NCI-H2196 (cell line): Measurements from ENCODE around the gene CACNA1C.

Experiments used
- DNase-seq: peaks from one replicate; lab custom pipeline; 2025; ENCODE audit not compliant: unreplicated experiment; lab: John Stamatoyannopoulos, UW

The CACNA1C gene

DNA sequence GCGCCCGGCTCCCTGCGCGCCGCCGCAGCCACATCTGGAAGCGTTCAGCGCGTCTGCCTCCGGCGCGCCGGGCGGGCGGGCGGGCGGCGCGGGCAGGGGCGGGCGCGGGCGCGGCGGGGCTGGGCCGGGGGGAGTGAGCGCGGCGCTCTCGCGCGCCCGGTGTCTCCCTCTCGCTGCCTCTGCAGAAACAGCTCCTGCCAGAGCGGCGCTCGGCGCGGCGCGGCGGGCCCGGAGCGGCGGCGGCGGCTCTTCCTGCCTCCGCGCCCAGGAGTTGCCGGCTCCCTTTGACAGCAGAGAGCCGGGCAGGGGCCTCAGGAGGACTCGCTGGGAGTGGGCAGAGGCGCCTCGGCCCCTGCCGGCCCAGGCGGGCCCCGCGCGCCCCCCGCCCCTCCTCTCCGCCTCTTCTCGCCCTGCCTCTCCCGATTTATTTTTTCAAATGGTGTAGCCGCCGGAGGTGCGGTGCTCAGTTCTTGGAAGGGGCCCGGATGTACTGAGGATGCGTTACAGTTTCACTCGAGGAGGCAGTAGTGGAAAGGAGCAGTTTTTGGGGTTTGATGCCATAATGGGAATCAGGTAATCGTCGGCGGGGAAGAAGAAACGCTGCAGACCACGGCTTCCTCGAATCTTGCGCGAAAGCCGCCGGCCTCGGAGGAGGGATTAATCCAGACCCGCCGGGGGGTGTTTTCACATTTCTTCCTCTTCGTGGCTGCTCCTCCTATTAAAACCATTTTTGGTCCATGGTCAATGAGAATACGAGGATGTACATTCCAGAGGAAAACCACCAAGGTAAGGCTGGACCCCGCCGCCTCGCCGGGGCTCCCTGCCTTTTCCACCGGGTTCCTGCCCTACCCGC is at the start of gene CACNA1C:
CACNA1C (plus strand) TSS at position 162 of the 853 bp plus-strand sequence; CDS start at position 738, 576 bp downstream.
- peak; percentile 13 for DNase-seq

DNA sequence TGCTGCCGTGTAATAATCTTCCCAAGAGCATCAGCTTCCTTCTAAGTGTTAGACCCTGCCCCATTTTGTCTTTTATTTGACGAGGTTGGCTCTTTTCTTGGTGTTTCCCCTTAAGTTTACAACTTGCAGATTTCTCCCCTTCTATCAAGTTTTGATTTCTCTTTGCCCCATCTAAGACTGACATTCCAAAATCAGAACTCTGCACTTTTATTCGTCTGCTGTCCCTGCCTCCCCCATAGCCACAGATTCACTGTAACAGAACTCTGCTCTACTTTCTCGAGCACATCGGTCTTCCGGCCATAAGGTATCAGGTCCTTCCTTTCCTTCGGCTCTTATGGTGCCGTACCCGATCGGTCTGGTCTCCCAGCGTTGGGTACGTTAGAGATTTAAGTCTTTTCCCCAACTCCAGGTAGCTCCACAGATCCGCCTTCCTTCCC is 49.1 kb upstream of the CACNA1C start:
- no peak for DNase-seq

DNA sequence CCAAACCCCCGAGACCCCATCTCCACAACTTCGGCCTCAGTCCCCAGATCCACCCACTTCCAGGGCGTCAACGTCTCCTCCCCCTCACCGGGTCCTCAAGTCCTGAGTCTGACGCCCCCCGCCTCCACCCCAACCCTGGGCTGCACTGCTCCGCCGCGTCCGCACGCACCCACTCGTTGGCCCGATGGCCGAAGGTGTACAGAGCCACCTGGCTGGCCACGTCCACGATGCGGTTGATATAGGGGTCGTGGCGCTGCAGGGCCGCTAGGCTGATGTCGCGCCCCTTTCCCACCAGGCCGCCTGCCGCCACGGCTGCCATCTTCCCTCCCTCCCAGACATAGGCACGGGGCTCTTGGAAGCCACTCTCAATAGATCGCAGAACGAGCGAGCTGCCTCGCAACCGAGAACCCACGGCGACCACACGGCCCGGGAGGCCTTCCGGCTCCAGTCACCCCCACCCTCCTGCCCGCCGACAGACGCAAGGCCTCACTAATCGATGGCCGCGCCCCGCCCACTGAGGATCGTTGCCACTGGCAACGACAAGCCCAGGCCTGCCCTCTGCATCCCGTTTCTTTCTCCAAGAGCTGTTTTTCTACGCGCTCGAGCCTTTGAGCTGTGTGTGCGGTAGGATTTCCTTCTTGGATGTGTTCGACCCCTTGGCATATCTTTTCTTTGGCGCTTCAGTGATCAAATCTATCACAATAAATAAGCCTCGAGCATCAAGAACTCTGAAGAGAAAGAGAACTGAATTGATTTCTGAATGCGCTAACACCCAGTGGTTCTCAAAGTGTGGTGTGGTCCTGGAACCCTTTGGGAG is 48.5 kb upstream of the CACNA1C start, which contains the start of gene DCP1B:
DCP1B (minus strand) TSS at position 345 of the 817 bp plus-strand sequence; CDS start at position 319, 26 bp downstream.
- DNase-seq = peak; percentile 86

DNA sequence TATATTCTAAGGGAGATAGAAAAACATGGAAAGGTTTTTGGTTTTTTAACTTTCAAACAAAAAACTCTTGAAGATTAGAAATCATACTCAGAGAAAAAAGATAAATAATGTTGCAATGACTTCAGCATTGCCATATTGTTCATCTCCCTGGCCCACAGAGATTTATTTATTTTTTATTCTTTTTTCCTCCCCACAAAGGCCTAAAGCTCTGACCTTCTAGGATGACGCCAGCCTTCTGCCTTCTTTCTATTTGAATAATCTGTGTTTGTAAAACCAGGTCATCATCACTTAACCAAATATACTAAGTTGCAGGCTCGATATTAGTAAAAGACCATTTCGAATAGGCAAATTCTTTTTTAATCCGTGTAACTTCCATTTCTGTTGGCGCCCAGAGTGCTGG is 44.1 kb upstream of the CACNA1C start:
- DNase-seq = no peak

DNA sequence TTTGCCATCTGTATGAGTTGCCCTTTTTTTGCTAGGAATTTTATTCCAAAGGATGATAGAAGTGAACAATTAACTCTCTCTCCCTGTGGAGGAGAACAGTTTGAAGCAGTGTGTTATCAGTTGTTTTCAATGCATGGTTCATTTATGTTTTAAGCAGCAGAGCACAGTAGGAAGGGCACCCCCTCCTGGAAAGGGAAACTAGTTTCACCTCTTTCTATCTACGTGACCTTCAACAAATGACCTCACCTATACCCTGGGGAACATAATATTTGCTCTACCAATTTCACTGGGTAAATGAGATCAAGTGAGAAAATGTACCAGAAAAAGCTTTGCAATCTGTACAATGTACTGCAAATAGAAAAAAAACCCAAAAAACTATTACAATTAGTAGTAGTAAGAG is 43.2 kb upstream of the CACNA1C start:
- no peak for DNase-seq

DNA sequence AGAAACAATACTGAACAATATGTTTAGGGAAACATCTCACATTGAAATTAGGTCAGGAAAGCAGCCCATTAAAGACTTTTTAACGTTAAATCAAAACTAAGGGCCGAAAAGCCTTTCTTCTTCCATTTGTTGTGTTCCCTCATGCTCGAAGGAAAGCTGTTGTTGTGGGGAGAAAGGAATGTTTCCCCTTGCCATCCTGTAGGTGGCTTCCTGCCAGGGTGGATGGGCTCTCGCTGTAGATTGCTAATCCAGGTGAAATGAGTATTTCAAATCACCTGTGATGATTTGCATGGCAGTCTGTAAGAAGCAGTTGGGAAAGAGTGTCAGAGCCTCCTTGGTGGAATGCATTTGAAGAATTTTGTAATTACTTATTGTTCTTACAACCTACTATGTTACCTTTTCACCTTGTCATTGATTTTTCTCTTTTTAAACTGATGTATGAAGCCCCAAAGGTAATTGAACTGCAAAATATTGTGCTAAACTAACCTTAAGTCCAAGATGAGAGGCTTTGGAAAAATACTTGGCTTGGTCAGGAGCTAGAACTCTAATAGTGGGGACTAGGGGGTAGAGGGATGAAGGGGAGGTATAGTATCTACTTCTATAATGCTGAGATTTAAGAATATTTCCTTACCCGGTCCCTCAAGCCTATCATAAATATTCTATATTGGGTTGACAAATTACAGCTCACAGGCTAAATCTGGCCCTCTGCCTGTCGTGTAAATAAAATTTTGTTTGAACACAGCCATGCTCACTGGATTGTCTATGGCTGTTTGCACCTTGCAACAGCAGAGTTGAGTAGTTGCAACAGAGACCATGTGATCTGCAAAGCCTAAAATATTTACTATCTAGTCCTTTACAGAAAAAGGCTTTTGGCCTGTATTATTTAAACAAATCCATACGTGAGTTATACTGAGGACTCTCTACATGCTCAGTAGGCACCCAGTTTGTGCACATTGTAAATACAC is 40.9 kb upstream of the CACNA1C start:
- no peak for DNase-seq

DNA sequence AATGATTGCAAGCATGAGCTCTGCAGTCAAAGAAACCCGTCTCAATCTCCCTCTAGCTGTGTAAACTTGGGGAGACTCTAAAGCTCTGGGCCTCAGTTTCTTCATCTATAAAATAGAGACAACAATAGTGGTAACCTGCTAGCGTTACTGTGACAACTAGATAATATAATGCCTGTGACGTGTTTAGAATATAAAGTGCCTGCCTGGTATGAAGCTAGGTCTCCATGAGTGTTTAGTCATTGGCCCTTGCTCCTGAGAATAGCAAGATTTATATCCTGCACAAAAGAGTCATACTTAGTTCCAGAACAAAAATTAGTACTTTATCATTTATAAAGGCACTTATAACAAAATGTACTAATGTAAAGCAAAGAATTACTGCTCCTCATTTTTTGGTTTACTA is 39.7 kb upstream of the CACNA1C start:
- no peak for DNase-seq

DNA sequence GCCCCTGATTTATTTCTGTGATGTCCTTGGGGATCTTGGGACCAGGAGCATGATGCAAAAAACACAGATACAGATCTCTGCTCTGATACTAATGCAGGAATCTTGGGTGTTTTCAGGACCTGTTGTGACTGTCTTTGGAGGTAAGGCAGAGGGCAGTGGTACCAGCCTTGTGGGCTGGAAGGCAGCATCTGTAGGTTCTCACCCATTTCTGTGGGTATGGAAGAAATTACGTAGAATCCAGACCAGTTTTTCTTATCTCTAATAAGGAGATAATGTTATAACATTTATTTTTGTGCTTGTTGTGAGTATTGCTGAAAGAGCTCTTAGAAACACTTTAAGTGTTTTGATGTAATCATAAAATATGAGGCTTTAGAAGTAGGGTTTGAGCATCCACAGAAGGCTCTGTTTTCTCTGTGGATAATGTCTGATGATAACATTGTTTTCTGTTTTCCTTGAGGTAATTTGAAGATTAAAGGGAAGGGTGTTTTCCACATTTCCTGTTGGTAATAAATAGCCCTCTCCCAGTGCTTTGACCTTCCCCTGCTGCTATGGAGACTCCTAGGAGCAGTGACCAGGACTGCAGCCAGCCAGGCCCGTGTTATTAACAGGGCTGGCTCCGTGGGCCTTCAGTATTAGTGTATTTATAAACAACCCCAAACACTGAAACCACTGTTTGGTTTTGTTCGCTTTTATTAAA is 39.1 kb upstream of the CACNA1C start:
- DNase-seq = no peak

DNA sequence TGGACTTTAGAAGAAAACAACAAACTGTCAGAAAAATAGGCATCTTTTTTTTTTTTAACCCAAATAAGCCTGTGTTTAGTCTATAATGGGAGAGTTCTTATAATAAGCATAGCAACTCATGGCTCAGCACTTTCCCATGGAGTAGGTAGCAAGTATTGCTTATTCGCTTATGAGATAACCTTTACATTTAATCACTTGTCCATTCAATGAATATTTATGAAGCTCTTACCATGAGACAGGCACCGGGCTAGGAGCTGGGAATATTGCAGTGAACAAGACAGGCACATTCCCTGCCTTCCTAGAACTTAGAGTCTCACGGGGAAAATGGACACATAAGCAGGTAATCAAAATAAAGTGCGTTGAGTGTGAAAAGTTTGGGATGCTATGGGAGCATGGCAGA is 38.6 kb upstream of the CACNA1C start:
- DNase-seq = no peak

DNA sequence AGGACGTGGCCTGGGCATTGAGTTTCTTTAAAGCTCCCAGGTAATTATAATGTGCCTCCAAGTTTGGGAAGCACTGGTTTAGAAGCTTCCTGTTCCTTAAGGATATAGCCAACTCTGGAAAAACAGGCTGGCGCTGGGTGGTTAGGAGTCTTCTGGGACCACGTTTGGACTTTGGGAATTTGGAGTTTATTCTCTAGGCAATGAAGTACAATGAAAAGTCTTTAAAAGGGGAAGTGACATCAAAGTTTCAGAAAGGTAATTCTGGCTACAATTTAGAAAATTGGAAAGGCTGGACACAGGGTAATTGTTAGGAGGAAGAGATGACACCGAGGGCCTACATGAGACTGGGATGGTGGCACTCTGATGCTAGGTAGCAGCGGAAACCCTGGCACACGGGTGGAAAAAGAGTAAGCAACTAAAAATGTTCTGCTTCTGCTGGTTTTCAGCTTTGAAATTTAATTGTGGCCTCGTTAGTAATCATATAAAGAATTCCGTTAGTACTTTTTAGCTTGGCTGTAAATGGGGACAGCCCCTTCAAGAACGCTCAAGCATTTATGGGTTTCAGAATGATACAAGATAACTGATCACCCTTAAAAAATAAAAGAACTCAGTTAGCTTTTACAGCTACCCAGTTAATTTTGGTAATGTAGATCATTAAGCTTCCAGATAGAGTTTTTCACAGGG is 35.8 kb upstream of the CACNA1C start:
- DNase-seq = no peak

DNA sequence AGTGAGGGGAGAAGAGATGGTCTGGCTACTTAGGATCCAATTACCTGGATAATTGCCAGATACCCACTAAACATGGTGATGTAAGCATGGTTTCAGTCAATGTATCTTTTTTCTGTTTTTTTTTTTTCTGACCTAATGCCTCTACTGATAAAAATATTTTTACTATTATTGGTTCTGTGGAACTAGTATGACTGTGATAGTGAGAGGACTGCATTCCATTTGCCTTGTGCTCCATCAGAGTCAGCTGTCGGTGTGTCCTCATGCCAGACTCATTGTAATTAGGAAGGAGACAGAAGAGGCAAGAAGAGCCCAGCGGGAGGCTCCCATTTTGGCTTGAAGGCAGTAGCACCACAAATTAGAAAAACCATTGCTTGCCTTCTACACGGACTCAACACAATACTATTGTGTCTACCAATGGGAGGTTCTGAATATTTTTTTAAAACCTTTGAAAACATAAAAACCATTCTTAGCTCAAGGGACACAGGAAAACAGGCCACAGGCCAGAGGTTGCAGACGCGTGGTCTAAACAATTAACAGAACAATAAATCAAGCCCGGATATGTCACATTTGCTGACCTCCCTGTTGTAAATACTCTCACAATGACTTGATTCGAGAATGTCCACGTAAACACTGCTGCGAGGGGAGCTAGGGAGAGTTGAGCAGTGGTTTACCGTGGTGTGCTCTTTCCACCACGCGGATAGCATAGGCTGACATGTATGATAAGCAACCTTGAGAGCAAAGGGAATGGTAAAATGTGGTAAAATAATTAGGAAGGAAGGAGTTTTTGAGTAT is 35.0 kb upstream of the CACNA1C start:
- no peak for DNase-seq

DNA sequence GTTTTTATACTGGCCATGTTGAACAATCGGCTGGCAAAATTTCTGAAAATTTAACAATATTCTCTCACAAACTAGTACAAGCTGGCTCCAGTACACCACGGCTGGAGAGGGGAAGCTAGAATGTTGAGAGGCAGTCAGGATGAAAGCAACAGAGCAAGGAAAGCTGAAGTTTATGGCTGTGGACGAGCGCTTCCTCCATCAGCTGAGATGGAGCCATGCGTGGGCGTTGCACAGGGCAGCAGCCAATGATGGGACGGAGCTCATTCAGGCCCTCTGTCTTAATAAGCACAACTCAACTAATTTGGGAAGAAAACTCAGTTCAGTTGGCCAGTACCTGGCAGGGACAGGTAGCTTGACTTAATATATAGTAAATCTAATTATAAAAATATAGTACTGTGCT is 34.4 kb upstream of the CACNA1C start:
- no peak for DNase-seq

DNA sequence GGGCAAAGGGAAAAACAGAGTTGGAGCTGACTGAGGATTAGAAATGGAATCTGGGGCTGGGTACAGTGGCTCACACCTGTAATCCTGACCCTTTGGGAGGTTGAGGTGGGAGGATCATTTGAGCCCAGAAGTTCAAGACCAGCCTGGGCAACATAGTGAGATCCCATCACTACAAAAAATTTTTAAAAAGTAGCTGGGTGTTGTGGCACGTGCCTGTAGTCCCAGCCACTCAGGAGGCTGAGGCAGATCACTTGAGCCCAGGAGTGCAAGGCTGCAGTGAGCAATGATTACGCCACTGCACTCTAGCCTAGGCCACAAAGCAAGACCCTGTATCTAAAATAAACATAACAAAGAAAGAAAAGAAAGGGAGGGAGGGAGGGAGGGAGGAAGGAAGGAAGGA is 33.7 kb upstream of the CACNA1C start:
- no peak for DNase-seq

DNA sequence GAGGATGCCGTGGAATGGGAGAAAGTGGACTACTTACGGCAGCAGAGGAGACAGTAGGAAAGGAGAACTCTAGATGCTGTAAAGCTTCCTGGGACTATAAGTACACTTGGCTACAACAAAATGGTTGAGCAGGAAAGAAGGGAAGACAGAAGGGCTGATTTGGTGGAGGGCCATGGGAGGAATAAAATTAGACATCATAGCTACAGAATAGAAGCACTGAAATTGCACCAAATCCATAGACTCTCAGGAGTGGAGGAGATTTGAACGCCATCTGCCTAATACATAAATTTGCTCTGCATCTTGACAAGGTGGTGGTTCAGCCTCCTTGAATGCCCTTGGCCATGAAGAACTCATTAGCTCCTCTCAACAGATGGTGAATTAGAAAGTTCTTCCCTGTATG is 32.3 kb upstream of the CACNA1C start:
- DNase-seq = no peak

DNA sequence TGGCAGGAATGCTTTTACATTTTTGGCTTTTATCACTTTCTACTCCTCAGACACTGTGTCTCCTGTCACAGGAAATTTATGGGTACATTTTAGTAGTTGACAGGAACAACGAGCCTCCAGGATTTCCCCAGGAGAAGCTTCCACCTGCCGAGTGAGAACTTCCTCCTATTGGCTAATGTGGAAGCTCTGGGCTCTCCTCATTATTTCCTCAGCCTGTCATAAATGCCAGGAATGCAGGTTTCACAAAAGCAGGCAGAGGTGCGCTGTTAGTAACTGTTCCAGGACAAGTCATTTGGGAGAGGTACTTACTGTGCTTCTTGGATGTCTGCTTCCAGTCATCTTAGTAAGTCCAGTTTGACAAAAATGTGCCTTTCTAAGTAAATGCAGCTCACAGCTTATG is 29.4 kb upstream of the CACNA1C start:
- no peak for DNase-seq

DNA sequence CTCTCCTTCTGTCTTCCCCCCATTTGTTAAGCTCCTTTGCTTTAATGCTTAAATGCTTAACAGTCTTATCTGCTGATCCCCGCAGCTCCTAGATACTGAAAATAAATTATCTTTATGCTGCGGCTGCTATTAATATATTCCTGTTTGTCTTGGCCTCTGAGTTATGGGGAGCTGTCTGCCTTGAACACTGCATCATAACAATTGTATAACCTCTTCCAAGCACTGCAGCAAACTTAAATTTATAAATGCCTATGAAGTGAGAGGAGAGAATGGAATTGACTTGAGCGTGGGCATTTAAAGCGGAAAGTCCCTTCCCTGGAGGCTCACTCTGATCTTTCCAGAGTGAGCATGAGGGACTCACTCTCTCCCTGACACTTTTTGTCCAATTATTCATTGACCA is 25.4 kb upstream of the CACNA1C start:
- no peak for DNase-seq

DNA sequence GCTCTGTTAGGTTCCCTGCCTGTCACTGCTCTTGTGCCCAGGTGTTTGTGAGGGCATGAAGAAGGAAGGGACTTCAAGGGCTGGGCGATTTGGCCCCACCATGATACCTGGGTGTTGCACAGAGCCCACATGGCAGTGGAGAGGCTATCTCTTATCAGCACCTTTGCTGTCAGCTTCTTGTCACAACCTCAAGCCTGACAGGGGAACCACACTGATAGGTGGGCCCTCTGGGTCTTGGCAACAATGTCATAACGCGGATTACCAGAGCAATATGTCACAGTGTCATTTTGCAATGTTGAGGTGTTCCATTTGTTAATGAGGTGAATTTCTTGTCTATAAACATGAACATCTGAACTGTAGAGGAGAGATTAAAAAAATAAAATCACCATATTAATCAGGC is 22.9 kb upstream of the CACNA1C start:
- no peak for DNase-seq

DNA sequence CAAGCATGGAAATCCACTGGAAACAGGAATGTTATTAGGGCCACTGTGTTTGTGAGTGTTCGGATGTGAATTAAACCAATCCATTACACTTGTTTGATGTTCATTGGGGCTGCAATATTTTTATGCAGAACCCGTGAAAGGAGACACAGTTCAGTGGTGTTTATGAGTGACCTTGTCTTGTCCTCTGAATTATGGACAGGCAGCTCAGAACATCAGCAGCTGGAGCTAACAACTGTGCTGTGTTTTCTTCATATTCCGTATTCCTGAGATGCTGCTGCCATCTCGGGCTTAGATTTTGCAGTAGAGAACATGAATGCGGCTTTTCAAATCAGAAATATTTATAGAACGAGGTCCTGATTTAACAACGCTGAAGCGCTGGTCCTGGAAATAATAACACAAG is 20.3 kb upstream of the CACNA1C start:
- DNase-seq = no peak
